Fibroblast of the conjunctiva (primary cell): Measurements from ENCODE around the gene TRANK1.
"Not testable (repeated sequence)": the region's sequence is repeated elsewhere in the genome, so short reads cannot be mapped to it uniquely, and the experiment has no call there.

Source experiments
- DNase-seq: peaks from one replicate; pipeline ENCODE4 v3.0.0-alpha.2; 2010; ENCODE audit warnings: low read depth

Gene TRANK1

GRCh38 chr3:36919439-36920160 lies 25.3 kb downstream of the TRANK1 start:
- DNase-seq, result no peak

GRCh38 chr3:36918050-36918449 lies 26.8 kb downstream of the TRANK1 start:
- DNase-seq, result no peak

- peak; percentile 45 for DNase-seq
Measured at GRCh38 chr3:36911990-36912804, 32.7 kb downstream of the TRANK1 start.

- DNase-seq, result no peak
Measured at GRCh38 chr3:36909666-36910065, 35.2 kb downstream of the TRANK1 start.

GRCh38 chr3:36909181-36909580 lies 35.7 kb downstream of the TRANK1 start:
- no peak for DNase-seq

- DNase-seq, result no peak
Measured at GRCh38 chr3:36908647-36909180, 36.1 kb downstream of the TRANK1 start.

GRCh38 chr3:36907911-36908646 lies 36.8 kb downstream of the TRANK1 start:
- peak; percentile 23 for DNase-seq

GRCh38 chr3:36906504-36907149 lies 38.2 kb downstream of the TRANK1 start:
- DNase-seq, result peak; percentile 14

- DNase-seq, result no peak
Measured at GRCh38 chr3:36905545-36905944, 39.3 kb downstream of the TRANK1 start.

- DNase-seq, result no peak
Measured at GRCh38 chr3:36904641-36905040, 40.2 kb downstream of the TRANK1 start.

- DNase-seq, result not testable (repeated sequence)
Measured at GRCh38 chr3:36904065-36904464, 40.8 kb downstream of the TRANK1 start.

GRCh38 chr3:36903119-36903882 lies 41.6 kb downstream of the TRANK1 start:
- DNase-seq, result no peak

GRCh38 chr3:36901588-36901987 lies 43.3 kb downstream of the TRANK1 start:
- DNase-seq, result no peak

- no peak for DNase-seq
Measured at GRCh38 chr3:36900474-36901443, 44.1 kb downstream of the TRANK1 start.

GRCh38 chr3:36895496-36896409 lies 49.1 kb downstream of the TRANK1 start:
- no peak for DNase-seq

GRCh38 chr3:36894914-36895313 lies 49.9 kb downstream of the TRANK1 start:
- DNase-seq, result no peak

GRCh38 chr3:36893826-36894225 lies 51.0 kb downstream of the TRANK1 start:
- no peak for DNase-seq

- no peak for DNase-seq
Measured at GRCh38 chr3:36893137-36893557, 51.7 kb downstream of the TRANK1 start.
